Fibroblast of the aortic adventitia (primary cell): ENCODE results near the gene FURIN. TPM values are rescaled to one million over a fixed set of nuclear protein-coding genes. Genes with fewer than 3 reads are reported as not detected.

Experiments used
- DNase-seq: peaks from one replicate; pipeline ENCODE4 v3.0.0-alpha.2; 2010; ENCODE audit warnings: low read depth
- H3K4me3 ChIP-seq: 2 replicates; pipeline ENCODE4 v1.5.1; 2011; ENCODE audit warnings: low read depth, mild to moderate bottlenecking, control low read depth, low read length, moderate library complexity
- total RNA-seq: library from RNA; depleted of rRNA; stranded (reverse); fragments of >200 nt; gene quantifications from 2 replicates; pipeline ENCODE4 v1.2.3, GENCODE V29; 2012; ENCODE audit warnings: low replicate concordance
- TF ChIP-seq, protein P1 (sequence below): IDR thresholded peaks from 2 replicates; pipeline ENCODE4 v1.5.1; 2011; ENCODE audit warnings: mild to moderate bottlenecking, low read length, control low read depth, inconsistent platforms; ENCODE audit not compliant: insufficient read depth

The FURIN gene
- total RNA-seq, 1 donor = 45.0 TPM

- DNase-seq = no peak
- TF ChIP-seq, protein P1, sequence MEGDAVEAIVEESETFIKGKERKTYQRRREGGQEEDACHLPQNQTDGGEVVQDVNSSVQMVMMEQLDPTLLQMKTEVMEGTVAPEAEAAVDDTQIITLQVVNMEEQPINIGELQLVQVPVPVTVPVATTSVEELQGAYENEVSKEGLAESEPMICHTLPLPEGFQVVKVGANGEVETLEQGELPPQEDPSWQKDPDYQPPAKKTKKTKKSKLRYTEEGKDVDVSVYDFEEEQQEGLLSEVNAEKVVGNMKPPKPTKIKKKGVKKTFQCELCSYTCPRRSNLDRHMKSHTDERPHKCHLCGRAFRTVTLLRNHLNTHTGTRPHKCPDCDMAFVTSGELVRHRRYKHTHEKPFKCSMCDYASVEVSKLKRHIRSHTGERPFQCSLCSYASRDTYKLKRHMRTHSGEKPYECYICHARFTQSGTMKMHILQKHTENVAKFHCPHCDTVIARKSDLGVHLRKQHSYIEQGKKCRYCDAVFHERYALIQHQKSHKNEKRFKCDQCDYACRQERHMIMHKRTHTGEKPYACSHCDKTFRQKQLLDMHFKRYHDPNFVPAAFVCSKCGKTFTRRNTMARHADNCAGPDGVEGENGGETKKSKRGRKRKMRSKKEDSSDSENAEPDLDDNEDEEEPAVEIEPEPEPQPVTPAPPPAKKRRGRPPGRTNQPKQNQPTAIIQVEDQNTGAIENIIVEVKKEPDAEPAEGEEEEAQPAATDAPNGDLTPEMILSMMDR = no peak
- no peak overlapping the region for H3K4me3 ChIP-seq
Observed at GRCh38 chr15:90889736-90890456, 21.5 kb downstream of the FURIN start.

- no peak for DNase-seq
- no peak overlapping the region for H3K4me3 ChIP-seq
- TF ChIP-seq, protein P1 = no peak
Observed at GRCh38 chr15:90890839-90891238, 22.5 kb downstream of the FURIN start.

- no peak for DNase-seq
- TF ChIP-seq, protein P1 = no peak
- H3K4me3 ChIP-seq = no peak overlapping the region
Observed at GRCh38 chr15:90891346-90891949, 23.1 kb downstream of the FURIN start.

GRCh38 chr15:90892023-90892422 lies 23.6 kb downstream of the FURIN start:
- no peak overlapping the region for H3K4me3 ChIP-seq
- TF ChIP-seq, protein P1 = no peak
- DNase-seq = no peak

- no peak for DNase-seq
- H3K4me3 ChIP-seq = no peak overlapping the region
- TF ChIP-seq, protein P1 = no peak
Observed at GRCh38 chr15:90892498-90893174, 24.2 kb downstream of the FURIN start.

- TF ChIP-seq, protein P1 = no peak
Observed at GRCh38 chr15:90893175-90894090, 25.0 kb downstream of the FURIN start.

More at GRCh38 chr15:90893175-90894090, 25.0 kb downstream of the FURIN start:
- no peak for DNase-seq
- H3K4me3 ChIP-seq = no peak overlapping the region
